Liver (tissue), 9 donors: Measurements from ENCODE around the gene PARD3B. TPM values are rescaled to one million over a fixed set of nuclear protein-coding genes. Genes with fewer than 3 reads are reported as not detected.

Experiments used
- DNase-seq: peaks from one replicate; pipeline ENCODE4 v3.0.0-alpha.2; 2017; ENCODE audit warnings: low spot score
- H3K27ac ChIP-seq, 2 donors: one replicate each; pipeline ENCODE4 v1.7.0; 2013; ENCODE audit warnings: inconsistent platforms in 2 of 2, low read length in 2 of 2, control low read depth in 1 of 2, low read depth in 1 of 2, mild to moderate bottlenecking in 1 of 2
- H3K27me3 ChIP-seq, 4 donors: one replicate each; pipeline versions ENCODE4 v1.6.1 to v1.7.0; 2013; ENCODE audit warnings: low read length in 3 of 4, inconsistent platforms in 1 of 4, mild to moderate bottlenecking in 1 of 4, moderate library complexity in 1 of 4; ENCODE audit not compliant: control insufficient read depth in 4 of 4, insufficient read depth in 4 of 4
- H3K36me3 ChIP-seq, 4 donors: one replicate each; pipeline versions ENCODE4 v1.6.1 to v1.7.0; 2013; ENCODE audit warnings: low read length in 3 of 4, mild to moderate bottlenecking in 3 of 4, low read depth in 1 of 4, moderate library complexity in 1 of 4; ENCODE audit not compliant: control insufficient read depth in 4 of 4, insufficient read depth in 3 of 4
- H3K4me1 ChIP-seq, 4 donors: one replicate each; pipeline versions ENCODE4 v1.6.1 to v1.7.0; 2013; ENCODE audit warnings: low read length in 3 of 4, mild to moderate bottlenecking in 3 of 4, moderate library complexity in 1 of 4; ENCODE audit not compliant: control insufficient read depth in 4 of 4, insufficient read depth in 4 of 4
- H3K4me3 ChIP-seq, 3 donors: one replicate each; pipeline versions ENCODE4 v1.6.1 to v1.7.0; 2013; ENCODE audit warnings: low read length in 3 of 3, control low read depth in 1 of 3, low read depth in 1 of 3, mild to moderate bottlenecking in 1 of 3
- H3K9ac ChIP-seq, 2 donors: one replicate each; pipeline ENCODE4 v1.7.0; 2013; ENCODE audit warnings: low read length in 2 of 2, mild to moderate bottlenecking in 2 of 2, moderate library complexity in 2 of 2, control low read depth in 1 of 2, low read depth in 1 of 2
- H3K9me3 ChIP-seq, 4 donors: one replicate each; pipeline versions ENCODE4 v1.6.1 to v1.7.0; 2013; ENCODE audit warnings: low read length in 3 of 4; ENCODE audit not compliant: control insufficient read depth in 4 of 4
- CTCF ChIP-seq: fragments of 150-350 bp; IDR thresholded peaks from 2 replicates; pipeline ENCODE4 v1.5.1; 2017; ENCODE audit warnings: improper control_type of control experiment, low read depth, low read length; ENCODE audit not compliant: missing input control
- EGR1 ChIP-seq, 2 donors: IDR thresholded peaks; 2 replicates each; pipeline ENCODE4 v1.6.1; 2016 to 2018; ENCODE audit warnings: antibody characterized with exemption in 2 of 2, low read depth in 2 of 2
- FOXA1 ChIP-seq: IDR thresholded peaks from 2 replicates; pipeline ENCODE4 v1.6.1; 2016; ENCODE audit warnings: antibody characterized with exemption
- FOXA2 ChIP-seq: IDR thresholded peaks from 2 replicates; pipeline ENCODE4 v1.6.1; 2016; ENCODE audit warnings: antibody characterized with exemption
- GABPA ChIP-seq, 2 donors: IDR thresholded peaks in 1 of 2; conservative IDR thresholded peaks in 1 of 2; 2 replicates each; pipeline ENCODE4 v1.6.1; 2016; ENCODE audit warnings: antibody characterized with exemption in 2 of 2, mild to moderate bottlenecking in 1 of 2, moderate library complexity in 1 of 2
- HNF4A ChIP-seq, 2 donors: conservative IDR thresholded peaks; 2 replicates each; pipeline ENCODE4 v1.6.1; 2016; ENCODE audit warnings: antibody characterized with exemption in 2 of 2, mild to moderate bottlenecking in 2 of 2
- HNF4G ChIP-seq: IDR thresholded peaks from 2 replicates; pipeline ENCODE4 v1.6.1; 2016; ENCODE audit warnings: antibody characterized with exemption
- JUND ChIP-seq, 2 donors: IDR thresholded peaks; 2 replicates each; pipeline ENCODE4 v1.6.1; 2016; ENCODE audit warnings: antibody characterized with exemption in 2 of 2
- MAX ChIP-seq: IDR thresholded peaks from 2 replicates; pipeline ENCODE4 v1.6.1; 2016; ENCODE audit warnings: antibody characterized with exemption
- NR2F2 ChIP-seq: IDR thresholded peaks from 2 replicates; pipeline ENCODE4 v1.6.1; 2016; ENCODE audit warnings: antibody characterized with exemption
- REST ChIP-seq: IDR thresholded peaks from 2 replicates; pipeline ENCODE4 v1.6.1; 2016; ENCODE audit warnings: antibody characterized with exemption, mild to moderate bottlenecking
- RXRA ChIP-seq, 2 donors: IDR thresholded peaks; 2 replicates each; pipeline ENCODE4 v1.6.1; 2017 to 2018; ENCODE audit warnings: antibody characterized with exemption in 2 of 2, mild to moderate bottlenecking in 1 of 2
- SP1 ChIP-seq: IDR thresholded peaks from 2 replicates; pipeline ENCODE4 v1.6.1; 2018; ENCODE audit warnings: antibody characterized with exemption, mild to moderate bottlenecking
- TAF1 ChIP-seq: conservative IDR thresholded peaks from 2 replicates; pipeline ENCODE4 v1.6.1; 2016; ENCODE audit warnings: antibody characterized with exemption, mild to moderate bottlenecking
- YY1 ChIP-seq: IDR thresholded peaks from 2 replicates; pipeline ENCODE4 v1.6.1; 2016; ENCODE audit warnings: antibody characterized with exemption, mild to moderate bottlenecking
- WGBS: extraction: QIAGEN DNeasy Blood & Tissue Kit; methylation state at CpG from one replicate; pipeline ENCODE4 v1.1.7; 2013; 5-methylcytosine and 5-hydroxymethylcytosine counted together
- polyA plus RNA-seq, 2 donors: library from polyadenylated mRNA; stranded (reverse) in 1 of 2; unstranded in 1 of 2; fragments of 200-250 nt in 1 of 2; fragments of >200 nt in 1 of 2; fragmentation: Nextera tagmentation in 1 of 2; extraction: Ambion mirVana in 1 of 2; gene quantifications; one replicate each; pipeline versions ENCODE4 v1.2.1 to v1.2.3, GENCODE V29; 2013 to 2015
- total RNA-seq, 2 donors: library from RNA; depleted of rRNA; stranded (reverse); fragments of >200 nt; gene quantifications; one replicate each; pipeline ENCODE4 v1.2.3, GENCODE V29; 2014
- donor health status: healthy.
- donor health status: healthy.
- donor health status: healthy.
- donor health status: healthy.
- donor health status: healthy.

Gene PARD3B
- total and polyA plus RNA-seq, 4 donors, result 1.1 to 10.3 (median 3.7) TPM

- TF ChIP-seq FOXA1, result no peak
- TF ChIP-seq CTCF, result no peak
- no peak for TF ChIP-seq FOXA2
- TF ChIP-seq RXRA (IDR thresholded peaks at IDR 0.05), result no peak
- TF ChIP-seq EGR1 (IDR thresholded peaks at IDR 0.05; ENCODE audit: low read depth in 2 of 2), result no peak
- no peak for TF ChIP-seq NR2F2
These were observed 315.0 kb downstream of the PARD3B start (continued) for GRCh38 chr2:204860274-204860673.

GRCh38 chr2:204862809-204863208 is 317.5 kb downstream of the PARD3B start:
- H3K4me3 ChIP-seq, result no peak overlapping the region
- TF ChIP-seq YY1, result no peak
- no peak for TF ChIP-seq HNF4G
- TF ChIP-seq CTCF, result no peak
- TF ChIP-seq HNF4A (conservative IDR thresholded peaks at IDR 0.05), result no peak
- no peak for TF ChIP-seq JUND (IDR thresholded peaks at IDR 0.05)
- TF ChIP-seq SP1, result no peak
- no peak for TF ChIP-seq GABPA (IDR thresholded peaks at IDR 0.05 in 1 of 2, conservative IDR thresholded peaks at IDR 0.05 in 1 of 2)
- TF ChIP-seq REST, result no peak
- TF ChIP-seq NR2F2, result no peak
- TF ChIP-seq FOXA1, result no peak
- TF ChIP-seq TAF1, result no peak
- TF ChIP-seq EGR1 (IDR thresholded peaks at IDR 0.05; ENCODE audit: low read depth in 2 of 2), result no peak
- no peak for TF ChIP-seq MAX
- H3K27me3 ChIP-seq, result no peaks in the 10 kb centered on the region
- no peak overlapping the region for H3K27ac ChIP-seq
- 98% methylated on average over 7 of the region's 7 CpGs for WGBS
- H3K9ac ChIP-seq, result no peak overlapping the region
- no peaks in the 10 kb centered on the region for H3K36me3 ChIP-seq
- H3K9me3 ChIP-seq, result no peaks in the 10 kb centered on the region
- no peak for DNase-seq
- H3K4me1 ChIP-seq, result no peaks in the 10 kb centered on the region
